Neural cell (in vitro differentiated cells): ENCODE measurements around the gene SLC26A11.

Experiments used
- EP300 ChIP-seq: fragments of 450-650 bp; conservative IDR thresholded peaks from 2 replicates; pipeline ENCODE4 v1.6.1; 2014; ENCODE audit warnings: antibody characterized with exemption, mild to moderate bottlenecking, moderate library complexity; ENCODE audit not compliant: poor library complexity, severe bottlenecking
- EZH2 ChIP-seq: fragments of 200-600, 300-800 bp; shearing (Covaris generic), sonication (generic); IDR thresholded peaks from 2 replicates; pipeline ENCODE4 v1.6.1; 2014; ENCODE audit warnings: antibody characterized with exemption, low read length, borderline replicate concordance, mild to moderate bottlenecking; ENCODE audit not compliant: insufficient read depth, poor library complexity, severe bottlenecking
- POLR2AphosphoS5 ChIP-seq: IDR thresholded peaks from 2 replicates; pipeline ENCODE4 v1.6.1; 2012
- RAD21 ChIP-seq: fragments of 450-650 bp; conservative IDR thresholded peaks from 2 replicates; pipeline ENCODE4 v1.6.1; 2014; ENCODE audit warnings: antibody characterized with exemption, mild to moderate bottlenecking, moderate library complexity
- SMC3 ChIP-seq: fragments of 450-650 bp; conservative IDR thresholded peaks from 2 replicates; pipeline ENCODE4 v1.6.1; 2014; ENCODE audit warnings: antibody characterized with exemption, mild to moderate bottlenecking, moderate library complexity; ENCODE audit not compliant: poor library complexity
- TF ChIP-seq, protein P1 (sequence below): fragments of 450-650 bp; IDR thresholded peaks from 2 replicates; pipeline ENCODE4 v1.5.1; 2014; ENCODE audit warnings: antibody characterized with exemption, mild to moderate bottlenecking, moderate library complexity; ENCODE audit not compliant: poor library complexity, severe bottlenecking

DNA sequence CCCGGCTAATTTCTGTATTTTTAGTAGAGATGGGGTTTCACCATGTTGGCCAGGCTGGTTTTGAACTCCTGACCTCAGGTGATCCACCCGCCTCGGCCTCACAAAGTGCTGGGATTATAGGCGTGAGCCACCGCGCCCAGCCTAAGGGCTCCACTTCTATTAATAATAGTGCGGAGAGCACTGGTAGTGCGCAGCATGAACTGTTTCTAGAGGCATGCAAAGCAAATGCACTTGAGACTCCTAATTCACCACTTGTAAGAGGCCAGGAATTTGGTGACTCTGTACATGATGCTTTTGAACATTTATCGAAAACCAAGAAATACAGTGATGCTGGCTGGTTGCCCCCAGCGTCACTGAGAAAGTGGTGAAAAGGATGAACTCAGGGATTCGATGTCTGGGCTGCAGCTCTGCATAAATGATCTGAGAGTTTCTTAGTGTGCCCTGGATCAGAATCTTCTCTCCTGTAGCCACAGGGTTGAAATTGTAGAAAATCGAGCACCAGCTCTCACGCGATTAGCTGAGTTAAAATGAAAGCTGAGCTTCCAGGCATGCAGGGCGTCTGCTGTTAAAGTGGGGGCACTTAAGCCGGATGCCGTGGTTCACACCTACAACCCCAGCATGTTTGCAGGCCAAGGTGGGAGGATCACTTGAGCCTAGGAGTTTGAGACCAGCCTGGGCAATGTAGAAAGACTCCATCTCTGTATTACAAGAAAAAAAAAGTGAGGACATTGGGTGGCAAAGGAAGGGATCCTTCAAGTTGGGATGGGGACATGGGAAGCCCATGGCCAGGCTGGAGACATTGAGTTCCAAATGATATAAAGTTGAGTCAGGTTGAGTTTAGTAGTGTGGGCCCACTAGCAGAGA, 45.2 kb downstream of the SLC26A11 start:
- TF ChIP-seq, protein P1, sequence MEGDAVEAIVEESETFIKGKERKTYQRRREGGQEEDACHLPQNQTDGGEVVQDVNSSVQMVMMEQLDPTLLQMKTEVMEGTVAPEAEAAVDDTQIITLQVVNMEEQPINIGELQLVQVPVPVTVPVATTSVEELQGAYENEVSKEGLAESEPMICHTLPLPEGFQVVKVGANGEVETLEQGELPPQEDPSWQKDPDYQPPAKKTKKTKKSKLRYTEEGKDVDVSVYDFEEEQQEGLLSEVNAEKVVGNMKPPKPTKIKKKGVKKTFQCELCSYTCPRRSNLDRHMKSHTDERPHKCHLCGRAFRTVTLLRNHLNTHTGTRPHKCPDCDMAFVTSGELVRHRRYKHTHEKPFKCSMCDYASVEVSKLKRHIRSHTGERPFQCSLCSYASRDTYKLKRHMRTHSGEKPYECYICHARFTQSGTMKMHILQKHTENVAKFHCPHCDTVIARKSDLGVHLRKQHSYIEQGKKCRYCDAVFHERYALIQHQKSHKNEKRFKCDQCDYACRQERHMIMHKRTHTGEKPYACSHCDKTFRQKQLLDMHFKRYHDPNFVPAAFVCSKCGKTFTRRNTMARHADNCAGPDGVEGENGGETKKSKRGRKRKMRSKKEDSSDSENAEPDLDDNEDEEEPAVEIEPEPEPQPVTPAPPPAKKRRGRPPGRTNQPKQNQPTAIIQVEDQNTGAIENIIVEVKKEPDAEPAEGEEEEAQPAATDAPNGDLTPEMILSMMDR = no peak
- TF ChIP-seq POLR2AphosphoS5 = no peak
- TF ChIP-seq SMC3 = no peak
- no peak for TF ChIP-seq EZH2
- no peak for TF ChIP-seq EP300
- TF ChIP-seq RAD21 = no peak
